H9 (cell line): Measurements from ENCODE around the gene MBLAC1. TPM values are rescaled to one million over a fixed set of nuclear protein-coding genes. Genes with fewer than 3 reads are reported as not detected.

Source experiments
- DNase-seq: peaks from one replicate; pipeline ENCODE4 v3.0.0-alpha.2; 2017
- H2AFZ ChIP-seq: one replicate; pipeline ENCODE4 v1.6.1; 2013; ENCODE audit warnings: mild to moderate bottlenecking, low read length, control low read depth, moderate library complexity
- H2AK5ac ChIP-seq: 2 replicates; pipeline ENCODE4 v1.6.1; 2013; ENCODE audit warnings: low read length, control low read depth, mixed read lengths; ENCODE audit not compliant: insufficient read length
- H2BK120ac ChIP-seq: one replicate; pipeline ENCODE4 v1.6.1; 2013; ENCODE audit warnings: low read depth, mild to moderate bottlenecking, low read length, control low read depth, inconsistent platforms; ENCODE audit not compliant: poor library complexity, severe bottlenecking
- H2BK12ac ChIP-seq: 2 replicates; pipeline ENCODE4 v1.6.1; 2013; ENCODE audit warnings: low read length, control low read depth, mixed read lengths, low read depth; ENCODE audit not compliant: insufficient read length
- H2BK15ac ChIP-seq: 2 replicates; pipeline ENCODE4 v1.6.1; 2013; ENCODE audit warnings: low read depth, low read length, control low read depth
- H2BK20ac ChIP-seq: one replicate; pipeline ENCODE4 v1.6.1; 2013; ENCODE audit warnings: low read depth, mild to moderate bottlenecking, low read length, control low read depth, inconsistent platforms; ENCODE audit not compliant: poor library complexity, severe bottlenecking
- H2BK5ac ChIP-seq: 2 replicates; pipeline ENCODE4 v1.6.1; 2013; ENCODE audit warnings: low read length, control low read depth, mixed read lengths; ENCODE audit not compliant: insufficient read length
- H3K14ac ChIP-seq: 2 replicates; pipeline ENCODE4 v1.6.1; 2013; ENCODE audit warnings: low read length, control low read depth; ENCODE audit not compliant: insufficient read depth
- H3K18ac ChIP-seq: 2 replicates; pipeline ENCODE4 v1.6.1; 2013; ENCODE audit warnings: low read depth, mild to moderate bottlenecking, mixed read lengths, low read length, control low read depth; ENCODE audit not compliant: insufficient read length
- H3K23ac ChIP-seq: 2 replicates; pipeline ENCODE4 v1.6.1; 2013; ENCODE audit warnings: low read length, control low read depth, mixed read lengths, low read depth; ENCODE audit not compliant: insufficient read length
- H3K23me2 ChIP-seq: 2 replicates; pipeline ENCODE4 v1.6.1; 2013; ENCODE audit warnings: low read depth, mild to moderate bottlenecking, mixed read lengths, low read length, control low read depth; ENCODE audit not compliant: insufficient read length, poor library complexity, severe bottlenecking
- H3K27ac ChIP-seq: 2 replicates; pipeline ENCODE4 v1.5.1; 2013; ENCODE audit warnings: low read length, control low read depth, mixed read lengths, low read depth; ENCODE audit not compliant: insufficient read length
- H3K27me3 ChIP-seq: 2 replicates; pipeline ENCODE4 v1.6.1; 2013; ENCODE audit warnings: low read length, control low read depth, inconsistent platforms; ENCODE audit not compliant: insufficient read depth
- H3K4ac ChIP-seq: 2 replicates; pipeline ENCODE4 v1.6.1; 2013; ENCODE audit warnings: low read depth, mild to moderate bottlenecking, control low read depth, inconsistent platforms, low read length, moderate library complexity
- H3K4me1 ChIP-seq: 2 replicates; pipeline ENCODE4 v1.6.1; 2013; ENCODE audit warnings: low read length, control low read depth, inconsistent platforms; ENCODE audit not compliant: insufficient read depth
- H3K4me2 ChIP-seq: 2 replicates; pipeline ENCODE4 v1.6.1; 2013; ENCODE audit warnings: low read length, control low read depth, mixed read lengths; ENCODE audit not compliant: insufficient read length, insufficient read depth
- H3K56ac ChIP-seq: 2 replicates; pipeline ENCODE4 v1.6.1; 2013; ENCODE audit warnings: low read depth, mild to moderate bottlenecking, mixed read lengths, low read length, control low read depth; ENCODE audit not compliant: insufficient read length
- H3K79me1 ChIP-seq: 2 replicates; pipeline ENCODE4 v1.6.1; 2013; ENCODE audit warnings: low read depth, mild to moderate bottlenecking, moderate library complexity, low read length, control low read depth, inconsistent platforms; ENCODE audit not compliant: insufficient read depth, poor library complexity, severe bottlenecking
- H3K79me2 ChIP-seq: 2 replicates; pipeline ENCODE4 v1.6.1; 2013; ENCODE audit warnings: low read length, control low read depth, inconsistent platforms; ENCODE audit not compliant: insufficient read depth
- H3K9ac ChIP-seq: 2 replicates; pipeline ENCODE4 v1.6.1; 2013; ENCODE audit warnings: low read length, control low read depth, mixed read lengths; ENCODE audit not compliant: insufficient read length; ENCODE audit errors: extremely low read depth
- H3K9me3 ChIP-seq: one replicate; pipeline ENCODE4 v1.6.1; 2013; ENCODE audit warnings: low read depth, low read length, inconsistent platforms; ENCODE audit not compliant: control insufficient read depth
- H3T11ph ChIP-seq: one replicate; pipeline ENCODE4 v1.6.1; 2013; ENCODE audit warnings: mild to moderate bottlenecking, low read length, control low read depth, inconsistent platforms
- H4K20me1 ChIP-seq: one replicate; pipeline ENCODE4 v1.6.1; 2013; ENCODE audit not compliant: control insufficient read depth, insufficient read length, insufficient read depth
- H4K5ac ChIP-seq: 2 replicates; pipeline ENCODE4 v1.6.1; 2013; ENCODE audit warnings: low read depth, mild to moderate bottlenecking, mixed read lengths, low read length, control low read depth; ENCODE audit not compliant: insufficient read length
- H4K8ac ChIP-seq: replicated peaks from 2 replicates; pipeline ENCODE4 v1.6.1; 2013; ENCODE audit warnings: low read length, control low read depth, mixed read lengths, low read depth; ENCODE audit not compliant: insufficient read length
- H4K91ac ChIP-seq: 2 replicates; pipeline ENCODE4 v1.6.1; 2013; ENCODE audit warnings: low read depth, mild to moderate bottlenecking, moderate library complexity, mixed read lengths, low read length, control low read depth; ENCODE audit not compliant: insufficient read length
- H3K27ac Mint-ChIP-seq, 3 experiments: 2 replicates in 2 of 3; 3 replicates in 1 of 3; pipeline ENCODE4 v1.8.0; 2020 to 2021; ENCODE audit warnings: mixed read lengths in 3 of 3, mild to moderate bottlenecking in 1 of 3, moderate library complexity in 1 of 3
- H3K27me3 Mint-ChIP-seq: 2 replicates; pipeline ENCODE4 v1.8.0; 2021; ENCODE audit warnings: low read depth, mild to moderate bottlenecking, moderate library complexity, mixed read lengths
- H3K36me3 Mint-ChIP-seq, 3 experiments: 2 replicates in 2 of 3; 3 replicates in 1 of 3; pipeline ENCODE4 v1.8.0; 2020 to 2021; ENCODE audit warnings: low read depth in 3 of 3, mixed read lengths in 3 of 3; ENCODE audit not compliant: insufficient read depth in 1 of 3
- H3K4me1 Mint-ChIP-seq, 2 experiments: 2 replicates each; pipeline ENCODE4 v1.8.0; 2020; ENCODE audit warnings: mixed read lengths in 2 of 2
- H3K4me3 Mint-ChIP-seq, 2 experiments: 2 replicates in 1 of 2; 3 replicates in 1 of 2; pipeline ENCODE4 v1.8.0; 2020 to 2021; ENCODE audit warnings: mild to moderate bottlenecking in 2 of 2, mixed read lengths in 2 of 2, moderate library complexity in 1 of 2
- H3K9me3 Mint-ChIP-seq, 2 experiments: 2 replicates in 1 of 2; 3 replicates in 1 of 2; pipeline ENCODE4 v1.8.0; 2020; ENCODE audit warnings: mild to moderate bottlenecking in 2 of 2, mixed read lengths in 2 of 2, moderate library complexity in 1 of 2
- WGBS: extraction: QIAGEN DNeasy Blood & Tissue Kit; methylation state at CpG from one replicate; pipeline ENCODE4 v1.1.7; 2013; ENCODE audit warnings: missing lambda C conversion rate, low lambda C conversion rate, mixed read lengths; ENCODE audit not compliant: insufficient read length; ENCODE audit errors: extremely low coverage; 5-methylcytosine and 5-hydroxymethylcytosine counted together
- total RNA-seq: library from RNA; stranded (reverse); gene quantifications from 2 replicates; pipeline ENCODE4 v1.2.1, GENCODE V29; 2021
- TF ChIP-seq, protein P1 (sequence below): fragments of 200-600 bp; sonication (generic); conservative IDR thresholded peaks from 3 replicates; pipeline ENCODE4 v1.8.0; 2021; ENCODE audit warnings: antibody characterized with exemption, mild to moderate bottlenecking

The MBLAC1 gene
- total RNA-seq, 1 experiment from 2014 or later: 1.9 TPM

DNA sequence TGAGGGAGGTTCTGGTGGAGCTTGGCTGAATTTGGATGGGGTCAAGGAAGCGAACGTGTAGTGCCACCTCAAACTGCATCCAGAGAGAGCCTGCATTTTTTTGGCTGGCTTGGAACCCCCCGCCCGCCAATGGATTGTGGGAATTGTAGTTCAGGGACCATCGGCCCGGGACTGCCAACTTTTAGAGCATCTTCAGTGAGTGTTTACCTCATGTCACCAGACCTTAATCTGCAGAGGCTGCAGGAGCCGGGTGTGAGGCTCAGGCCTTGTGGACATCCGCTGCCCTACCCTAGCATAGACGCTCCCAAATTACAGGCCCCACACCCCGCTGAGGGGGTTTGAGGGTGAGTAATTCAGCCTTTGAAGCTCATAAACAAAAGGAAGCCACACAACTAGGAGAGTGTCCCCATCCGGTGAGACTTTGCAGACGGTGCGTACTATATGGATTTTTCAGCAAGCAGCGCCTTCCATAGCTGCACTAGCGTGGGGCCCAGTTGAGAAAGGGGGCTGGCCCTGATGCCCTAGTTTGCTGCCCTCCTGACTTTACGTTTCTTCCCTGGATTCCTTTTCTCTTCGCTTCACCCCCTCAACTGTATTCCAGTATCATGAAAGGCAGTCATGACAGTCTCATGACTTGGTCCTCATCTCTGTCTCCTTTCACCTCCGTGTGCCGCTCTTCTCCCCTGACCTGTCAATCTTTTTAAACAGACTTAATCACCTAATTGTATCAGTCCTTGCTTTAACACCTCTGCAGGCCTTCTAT, 6.6 kb upstream of the MBLAC1 start:
- no peak overlapping the region for H3T11ph ChIP-seq
- Mint-ChIP-seq H3K4me1 (peaks cover 12 to 13% of the 10 kb centered on the region in 2 experiments), H3K27me3 (no peaks in the 10 kb centered on the region), H3K9me3 (no peaks in the 10 kb centered on the region), H3K27ac (peak overlapping the region; percentile 99; a peak in 6 of 7 replicates), H3K36me3 (peaks cover 6 to 23% (median 17%) of the 10 kb centered on the region in 3 experiments; a peak in 5 of 7 replicates), H3K4me3 (peak overlapping the region; percentile 96 to 98)
- no peaks in the 10 kb centered on the region for H3K9me3 ChIP-seq
- H3K18ac ChIP-seq: no peak overlapping the region
- WGBS: no CpG with 5 or more reads among the region's 19 CpGs
- H2AFZ ChIP-seq: no peak overlapping the region
- no peak overlapping the region for H2AK5ac ChIP-seq
- no peak overlapping the region for H4K91ac ChIP-seq
- no peak overlapping the region for H3K14ac ChIP-seq
- H4K20me1 ChIP-seq: no peaks in the 10 kb centered on the region
- H2BK20ac ChIP-seq: no peak overlapping the region
- H3K27me3 ChIP-seq: no peaks in the 10 kb centered on the region
- H3K56ac ChIP-seq: no peak overlapping the region
- H3K4ac ChIP-seq: no peak overlapping the region
- no peak overlapping the region for H2BK12ac ChIP-seq
- no peaks in the 10 kb centered on the region for H3K79me2 ChIP-seq
- H3K79me1 ChIP-seq: no peaks in the 10 kb centered on the region
- no peak overlapping the region for H2BK15ac ChIP-seq
- peak; percentile 76 for DNase-seq
- TF ChIP-seq, protein P1, sequence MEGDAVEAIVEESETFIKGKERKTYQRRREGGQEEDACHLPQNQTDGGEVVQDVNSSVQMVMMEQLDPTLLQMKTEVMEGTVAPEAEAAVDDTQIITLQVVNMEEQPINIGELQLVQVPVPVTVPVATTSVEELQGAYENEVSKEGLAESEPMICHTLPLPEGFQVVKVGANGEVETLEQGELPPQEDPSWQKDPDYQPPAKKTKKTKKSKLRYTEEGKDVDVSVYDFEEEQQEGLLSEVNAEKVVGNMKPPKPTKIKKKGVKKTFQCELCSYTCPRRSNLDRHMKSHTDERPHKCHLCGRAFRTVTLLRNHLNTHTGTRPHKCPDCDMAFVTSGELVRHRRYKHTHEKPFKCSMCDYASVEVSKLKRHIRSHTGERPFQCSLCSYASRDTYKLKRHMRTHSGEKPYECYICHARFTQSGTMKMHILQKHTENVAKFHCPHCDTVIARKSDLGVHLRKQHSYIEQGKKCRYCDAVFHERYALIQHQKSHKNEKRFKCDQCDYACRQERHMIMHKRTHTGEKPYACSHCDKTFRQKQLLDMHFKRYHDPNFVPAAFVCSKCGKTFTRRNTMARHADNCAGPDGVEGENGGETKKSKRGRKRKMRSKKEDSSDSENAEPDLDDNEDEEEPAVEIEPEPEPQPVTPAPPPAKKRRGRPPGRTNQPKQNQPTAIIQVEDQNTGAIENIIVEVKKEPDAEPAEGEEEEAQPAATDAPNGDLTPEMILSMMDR: no peak
- no peak overlapping the region for H3K9ac ChIP-seq
- H4K8ac ChIP-seq: no peak overlapping the region
- peaks cover 5% of the 10 kb centered on the region for H3K23me2 ChIP-seq
- no peak overlapping the region for H2BK120ac ChIP-seq
- H2BK5ac ChIP-seq: no peak overlapping the region
- H3K23ac ChIP-seq: no peak overlapping the region
- peak overlapping the region; percentile 65 for H3K4me2 ChIP-seq
- H3K4me1 ChIP-seq: no peaks in the 10 kb centered on the region
- no peak overlapping the region for H3K27ac ChIP-seq
- no peak overlapping the region for H4K5ac ChIP-seq
